Esophagus squamous epithelium (tissue), 5 donors: ENCODE results near the gene ZDHHC7. TPM values are rescaled to one million over a fixed set of nuclear protein-coding genes. Genes with fewer than 3 reads are reported as not detected.
A peak's percentile ranks its signal among the peaks of the same experiment; 100 is the strongest.

Source experiments
- DNase-seq: peaks from one replicate; lab custom pipeline; 2025; lab: John Stamatoyannopoulos, UW
- H3K27ac ChIP-seq, 4 donors: fragments of 200-600 bp; sonication (generic); one replicate each; pipeline ENCODE4 v1.5.1; 2016 to 2019; ENCODE audit warnings: mild to moderate bottlenecking in 1 of 4
- H3K27me3 ChIP-seq, 4 donors: fragments of 200-600 bp; sonication (generic); 1 replicate in 3 of 4; 2 replicates in 1 of 4; pipeline versions ENCODE4 v1.5.1 to v1.6.0; 2017 to 2021; ENCODE audit warnings: antibody characterized with exemption in 1 of 4
- H3K36me3 ChIP-seq, 3 donors: fragments of 200-600 bp; sonication (generic); one replicate each; pipeline ENCODE4 v1.5.1; 2016 to 2019
- H3K4me1 ChIP-seq, 3 donors: fragments of 200-600 bp; sonication (generic); one replicate each; pipeline ENCODE4 v1.5.1; 2017 to 2019
- H3K4me3 ChIP-seq, 4 donors: fragments of 200-600 bp; sonication (generic); 1 replicate in 3 of 4; 2 replicates in 1 of 4; pipeline ENCODE4 v1.5.1; 2016 to 2019; ENCODE audit warnings: mild to moderate bottlenecking in 2 of 4, moderate library complexity in 1 of 4
- H3K9me3 ChIP-seq, 3 donors: fragments of 200-600 bp; sonication (generic); one replicate each; pipeline ENCODE4 v1.5.1; 2016 to 2019
- POLR2A ChIP-seq, 4 donors: fragments of 450-650 bp; IDR thresholded peaks; one replicate each; pipeline ENCODE4 v1.6.1; 2017; ENCODE audit warnings: antibody characterized with exemption in 4 of 4, mild to moderate bottlenecking in 4 of 4, moderate library complexity in 3 of 4
- WGBS, 2 donors: methylation state at CpG; one replicate each; pipeline ENCODE4 v1.1.5; 2018; 5-methylcytosine and 5-hydroxymethylcytosine counted together
- intact Hi-C: fragments of 100-400 bp; cut with DNase I; formaldehyde crosslinking; loops from one replicate; pipeline ENCODE4 v1.15.0; 2022
- total RNA-seq, 4 donors: library from RNA; depleted of rRNA; stranded (reverse); fragments of >200 nt; gene quantifications; one replicate each; pipeline ENCODE4 v1.1.0, GENCODE V29; 2016
- TF ChIP-seq, protein P1 (sequence below), 6 experiments: fragments of 450-650 bp in 4 of 6; fragments of 200-600 bp in 2 of 6; sonication (generic) in 2 of 6; IDR thresholded peaks; one replicate each; pipeline ENCODE4 v1.5.1; 2016 to 2019; ENCODE audit warnings: antibody characterized with exemption in 6 of 6, mild to moderate bottlenecking in 4 of 6, moderate library complexity in 4 of 6
- donor health status: DM: yes; HTN: yes; CAD: no.

The ZDHHC7 gene
- total RNA-seq, 4 donors from 2014 or later, result 31.2 to 41.2 (median 38.6) TPM

DNA sequence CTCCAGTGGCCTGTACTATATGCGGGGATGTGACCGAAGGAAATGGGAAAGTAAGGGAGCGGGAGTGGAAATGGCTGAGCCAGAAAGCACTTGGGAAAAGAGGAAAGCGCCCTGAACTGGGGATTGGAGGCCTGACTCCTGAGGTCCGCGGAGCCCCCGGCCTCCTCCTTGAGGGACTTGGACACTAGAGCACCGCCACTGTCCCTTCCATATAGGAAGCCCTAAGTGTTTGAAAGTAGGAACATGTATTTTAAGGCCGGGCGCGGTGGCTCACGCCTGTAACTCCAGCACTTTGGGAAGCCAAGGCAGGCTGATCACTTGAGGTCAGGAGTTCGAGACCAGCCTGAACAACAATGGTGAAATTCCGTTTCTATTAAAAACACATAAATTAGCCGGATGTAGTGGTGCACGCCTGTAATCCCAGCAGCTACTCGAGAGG, 530 bp upstream of the ZDHHC7 start:
- Histone ChIP-seq H3K9me3 (no peaks in the 10 kb centered on the region), H3K27me3 (no peaks in the 10 kb centered on the region), H3K4me1 (peaks cover 17 to 51% (median 31%) of the 10 kb centered on the region in 3 donors), H3K27ac (peak overlapping the region; percentile 91 to 98 (median 96)), H3K36me3 (peaks cover 0 to 9% (median 0%) of the 10 kb centered on the region in 3 donors), H3K4me3 (peak overlapping the region; percentile 67 to 83 (median 78))
- 13 to 16% methylated on average over 17 of the region's 17 CpGs for WGBS, 2 donors
- DNase-seq, result no peak
- TF ChIP-seq POLR2A (IDR thresholded peaks at IDR 0.05), result no peak
- TF ChIP-seq, protein P1, sequence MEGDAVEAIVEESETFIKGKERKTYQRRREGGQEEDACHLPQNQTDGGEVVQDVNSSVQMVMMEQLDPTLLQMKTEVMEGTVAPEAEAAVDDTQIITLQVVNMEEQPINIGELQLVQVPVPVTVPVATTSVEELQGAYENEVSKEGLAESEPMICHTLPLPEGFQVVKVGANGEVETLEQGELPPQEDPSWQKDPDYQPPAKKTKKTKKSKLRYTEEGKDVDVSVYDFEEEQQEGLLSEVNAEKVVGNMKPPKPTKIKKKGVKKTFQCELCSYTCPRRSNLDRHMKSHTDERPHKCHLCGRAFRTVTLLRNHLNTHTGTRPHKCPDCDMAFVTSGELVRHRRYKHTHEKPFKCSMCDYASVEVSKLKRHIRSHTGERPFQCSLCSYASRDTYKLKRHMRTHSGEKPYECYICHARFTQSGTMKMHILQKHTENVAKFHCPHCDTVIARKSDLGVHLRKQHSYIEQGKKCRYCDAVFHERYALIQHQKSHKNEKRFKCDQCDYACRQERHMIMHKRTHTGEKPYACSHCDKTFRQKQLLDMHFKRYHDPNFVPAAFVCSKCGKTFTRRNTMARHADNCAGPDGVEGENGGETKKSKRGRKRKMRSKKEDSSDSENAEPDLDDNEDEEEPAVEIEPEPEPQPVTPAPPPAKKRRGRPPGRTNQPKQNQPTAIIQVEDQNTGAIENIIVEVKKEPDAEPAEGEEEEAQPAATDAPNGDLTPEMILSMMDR (IDR thresholded peaks at IDR 0.05), result no peak
- intact Hi-C loops, result no loop called here

DNA sequence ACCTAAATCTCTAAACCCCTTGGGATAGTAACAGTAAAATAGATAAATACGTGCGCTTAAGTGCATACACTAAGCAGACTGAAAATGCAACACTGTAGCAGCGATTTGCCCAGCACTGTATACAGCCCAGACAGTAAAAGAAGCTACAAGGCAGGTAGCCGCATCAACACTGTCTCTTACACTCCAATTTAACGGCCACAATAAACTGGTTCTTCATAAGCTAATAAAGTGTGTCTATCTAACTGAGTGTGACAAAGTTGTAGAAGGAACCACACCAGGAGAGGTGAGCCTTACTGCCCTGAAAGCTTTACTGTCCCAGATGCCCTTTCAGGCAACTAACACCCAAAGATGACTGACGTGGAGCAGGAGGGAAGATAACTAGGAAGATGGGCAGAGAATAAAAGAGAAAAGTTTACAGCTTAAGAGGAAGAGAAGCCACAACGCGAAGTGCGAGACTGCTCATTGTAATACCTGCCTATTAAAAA, 847 bp downstream of the ZDHHC7 start:
- intact Hi-C loops, result no loop called here

DNA sequence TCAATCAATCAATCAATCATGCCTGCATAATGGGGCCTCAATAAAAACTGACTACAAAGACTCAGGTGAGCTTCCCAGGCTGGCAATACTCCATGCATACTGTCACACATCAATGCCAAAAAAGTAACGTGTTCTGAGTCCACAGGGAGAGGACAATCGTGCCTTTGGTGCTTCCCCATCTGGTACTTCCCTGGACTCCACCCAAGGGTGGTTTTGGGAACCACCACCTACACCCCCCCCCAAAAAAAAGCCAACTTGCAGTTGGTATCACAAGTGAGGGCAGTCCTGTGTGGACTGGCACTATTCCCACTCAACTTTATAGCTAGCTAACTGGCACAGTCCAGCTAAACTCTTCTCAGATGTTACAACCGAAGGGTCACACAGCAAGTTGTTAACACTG, 3.1 kb downstream of the ZDHHC7 start:
- no peak overlapping the region for H3K4me3 ChIP-seq
- TF ChIP-seq, protein P1 (IDR thresholded peaks at IDR 0.05), result no peak
- TF ChIP-seq POLR2A (IDR thresholded peaks at IDR 0.05), result no peak
- H3K27ac ChIP-seq, result peak overlapping the region in 2 of 4 donors; percentile 21 to 24
- DNase-seq, result no peak
- no peaks in the 10 kb centered on the region for H3K27me3 ChIP-seq
- H3K36me3 ChIP-seq, result peaks cover 0 to 9% (median 0%) of the 10 kb centered on the region in 3 donors
- no peaks in the 10 kb centered on the region for H3K9me3 ChIP-seq
- intact Hi-C loops, result no loop called here
- H3K4me1 ChIP-seq, result peaks cover 40 to 81% (median 66%) of the 10 kb centered on the region in 3 donors
- 50 to 67% methylated on average over 3 of the region's 3 CpGs for WGBS, 2 donors

More for the DNA sequence above, 847 bp downstream of the ZDHHC7 start:
- peaks cover 27 to 59% (median 44%) of the 10 kb centered on the region in 3 donors for H3K4me1 ChIP-seq
- H3K27ac ChIP-seq, result peak overlapping the region; percentile 91 to 98 (median 96)
- peaks cover 0 to 9% (median 0%) of the 10 kb centered on the region in 3 donors for H3K36me3 ChIP-seq
- 17 to 23% methylated on average over 9 of the region's 9 CpGs for WGBS, 2 donors
- no peaks in the 10 kb centered on the region for H3K9me3 ChIP-seq
- TF ChIP-seq, protein P1 (IDR thresholded peaks at IDR 0.05), result no peak
- TF ChIP-seq POLR2A (IDR thresholded peaks at IDR 0.05), result no peak
- peak overlapping the region; percentile 67 to 83 (median 78) for H3K4me3 ChIP-seq
- DNase-seq, result no peak
- no peaks in the 10 kb centered on the region for H3K27me3 ChIP-seq

DNA sequence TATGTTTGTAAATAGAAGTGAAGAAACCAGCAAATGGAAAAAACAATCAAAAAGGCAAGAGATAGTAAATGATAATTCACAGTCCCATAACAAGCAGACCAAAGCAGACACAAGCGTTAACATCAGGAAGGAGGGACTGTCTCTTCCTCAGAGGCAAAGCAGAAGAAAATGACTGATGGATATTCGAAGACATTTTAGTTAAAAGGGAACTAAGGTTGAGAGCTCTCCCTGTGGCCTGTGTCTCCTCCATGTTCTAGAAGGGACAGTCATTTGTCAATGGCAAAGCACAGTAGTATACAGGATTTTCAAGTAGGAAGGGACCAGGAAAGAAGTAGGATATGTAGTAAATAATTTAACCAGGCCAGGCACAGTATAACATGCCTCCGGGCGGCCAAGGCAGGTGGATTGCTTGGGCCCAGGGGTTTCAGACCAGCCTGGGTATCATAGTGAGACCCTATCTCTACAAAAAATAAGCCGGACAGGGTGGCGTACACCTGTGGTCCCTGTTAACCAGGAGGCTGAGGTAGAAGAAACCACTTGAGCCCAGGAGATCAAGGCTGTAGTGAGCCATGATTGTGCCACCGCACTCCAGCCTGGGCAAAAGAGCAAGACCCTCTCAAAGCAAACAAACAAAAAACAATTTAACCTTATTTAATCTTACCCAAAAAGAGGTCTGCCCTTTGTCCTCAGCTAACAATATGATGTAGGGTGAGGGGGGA, 3.7 kb downstream of the ZDHHC7 start:
- Histone ChIP-seq H3K36me3 (peaks cover 0 to 9% (median 0%) of the 10 kb centered on the region in 3 donors), H3K27ac (peak overlapping the region in 1 of 4 donors; percentile 21), H3K9me3 (no peaks in the 10 kb centered on the region), H3K27me3 (no peaks in the 10 kb centered on the region), H3K4me1 (peaks cover 47 to 87% (median 72%) of the 10 kb centered on the region in 3 donors), H3K4me3 (no peak overlapping the region)
- no peak for DNase-seq
- TF ChIP-seq, protein P1 (IDR thresholded peaks at IDR 0.05), result no peak
- no peak for TF ChIP-seq POLR2A (IDR thresholded peaks at IDR 0.05)
- WGBS, 2 donors, result 88 to 90% methylated on average over 7 of the region's 7 CpGs
- intact Hi-C loops, result no loop called here

DNA sequence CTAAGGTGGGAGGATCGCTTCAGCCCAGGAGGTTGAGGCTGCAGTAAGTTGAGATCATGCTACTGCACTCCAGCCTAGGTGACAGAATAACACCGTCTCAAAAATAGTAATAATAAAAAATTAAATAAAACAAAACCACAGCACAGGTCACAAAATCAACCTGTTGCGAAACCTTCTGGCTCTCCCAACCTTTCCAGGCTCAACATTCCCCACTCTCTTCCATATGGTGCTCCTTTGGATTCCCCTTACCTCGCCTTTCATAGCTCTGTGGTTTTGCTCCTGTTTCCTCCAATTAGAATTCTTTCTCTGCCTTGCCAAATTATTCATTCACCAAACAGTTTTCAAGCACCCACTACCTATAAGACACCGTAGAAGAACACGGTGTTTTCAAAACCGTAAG, 4.7 kb downstream of the ZDHHC7 start:
- Histone ChIP-seq H3K36me3 (peaks cover 0 to 9% (median 0%) of the 10 kb centered on the region in 3 donors), H3K4me3 (no peak overlapping the region), H3K27me3 (no peaks in the 10 kb centered on the region), H3K4me1 (peaks cover 53 to 92% (median 82%) of the 10 kb centered on the region in 3 donors), H3K9me3 (no peaks in the 10 kb centered on the region), H3K27ac (peak overlapping the region in 3 of 4 donors; percentile 25 to 90 (median 83))
- intact Hi-C loops, result no loop called here
- no peak for DNase-seq
- no peak for TF ChIP-seq POLR2A (IDR thresholded peaks at IDR 0.05)
- TF ChIP-seq, protein P1 (IDR thresholded peaks at IDR 0.05), result no peak
- WGBS, 2 donors, result 82 to 87% methylated on average over 7 of the region's 7 CpGs
